RWPE2 (cell line): ENCODE measurements around the gene DNAH3.
A peak's percentile ranks its signal among the peaks of the same experiment; 100 is the strongest.
"Not testable (repeated sequence)": the region's sequence is repeated elsewhere in the genome, so short reads cannot be mapped to it uniquely, and the experiment has no call there.

ENCODE experiments used
- ATAC-seq: fragments of 200-7000 bp; cut with Tn5 transposase; 3 replicates; pipeline ENCODE4 v1.9.1; 2021; ENCODE audit warnings: low read depth
- DNase-seq: peaks from one replicate; pipeline ENCODE4 v3.0.0-alpha.2; 2020; ENCODE audit warnings: low spot score
- H3K27ac ChIP-seq: fragments of 450-650 bp; 2 replicates; pipeline ENCODE4 v1.5.1; 2017; ENCODE audit warnings: mild to moderate bottlenecking; ENCODE audit not compliant: poor library complexity, severe bottlenecking
- H3K27me3 ChIP-seq: fragments of 250-450 bp; sonication (Bioruptor Pico); 2 replicates; pipeline ENCODE4 v1.5.1; 2021; ENCODE audit warnings: mild to moderate bottlenecking, moderate library complexity; ENCODE audit not compliant: insufficient read depth, poor library complexity, severe bottlenecking
- H3K36me3 ChIP-seq: fragments of 250-450 bp; sonication (Bioruptor Pico); 2 replicates; pipeline ENCODE4 v1.5.1; 2020; ENCODE audit warnings: low read depth, mild to moderate bottlenecking, moderate library complexity
- H3K4me1 ChIP-seq: fragments of 250-450 bp; sonication (Bioruptor Pico); 2 replicates; pipeline ENCODE4 v1.5.1; 2021; ENCODE audit warnings: mild to moderate bottlenecking, moderate library complexity; ENCODE audit not compliant: insufficient read depth, poor library complexity, severe bottlenecking
- H3K4me3 ChIP-seq: fragments of 250-450 bp; sonication (Bioruptor Pico); 2 replicates; pipeline ENCODE4 v1.5.1; 2021; ENCODE audit warnings: mild to moderate bottlenecking, moderate library complexity; ENCODE audit not compliant: severe bottlenecking
- H3K9me3 ChIP-seq: fragments of 250-450 bp; sonication (Bioruptor Pico); 2 replicates; pipeline ENCODE4 v1.5.1; 2021; ENCODE audit warnings: mild to moderate bottlenecking, moderate library complexity; ENCODE audit not compliant: severe bottlenecking
- TF ChIP-seq, protein P1 (sequence below): fragments of 450-650 bp; IDR thresholded peaks from one replicate; pipeline ENCODE4 v1.5.1; 2017; ENCODE audit warnings: mild to moderate bottlenecking, moderate library complexity; ENCODE audit not compliant: poor library complexity, severe bottlenecking

Gene DNAH3

DNA sequence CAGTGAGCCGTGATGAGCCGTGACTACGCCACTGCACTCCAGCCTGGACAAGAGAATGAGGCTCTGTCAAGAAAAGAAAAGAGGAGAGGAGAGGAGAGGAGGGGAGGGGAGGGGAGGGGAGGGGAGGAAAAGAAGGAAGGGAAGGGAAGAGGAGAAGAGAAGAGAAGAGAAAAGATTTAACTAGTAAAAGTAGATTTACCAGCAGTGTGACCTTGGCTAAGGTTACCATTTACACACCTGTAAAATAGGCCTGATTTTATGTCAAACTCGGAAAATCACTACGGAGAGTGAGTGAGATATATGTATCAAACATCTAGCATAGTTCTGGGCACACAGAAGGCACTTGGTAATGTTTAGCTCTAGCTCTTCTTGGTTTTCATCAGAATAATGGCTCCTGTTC, 140.8 kb downstream of the DNAH3 start:
- ATAC-seq (no peak), DNase-seq (no peak)
- H3K36me3 ChIP-seq = no peaks in the 10 kb centered on the region
- TF ChIP-seq, protein P1, sequence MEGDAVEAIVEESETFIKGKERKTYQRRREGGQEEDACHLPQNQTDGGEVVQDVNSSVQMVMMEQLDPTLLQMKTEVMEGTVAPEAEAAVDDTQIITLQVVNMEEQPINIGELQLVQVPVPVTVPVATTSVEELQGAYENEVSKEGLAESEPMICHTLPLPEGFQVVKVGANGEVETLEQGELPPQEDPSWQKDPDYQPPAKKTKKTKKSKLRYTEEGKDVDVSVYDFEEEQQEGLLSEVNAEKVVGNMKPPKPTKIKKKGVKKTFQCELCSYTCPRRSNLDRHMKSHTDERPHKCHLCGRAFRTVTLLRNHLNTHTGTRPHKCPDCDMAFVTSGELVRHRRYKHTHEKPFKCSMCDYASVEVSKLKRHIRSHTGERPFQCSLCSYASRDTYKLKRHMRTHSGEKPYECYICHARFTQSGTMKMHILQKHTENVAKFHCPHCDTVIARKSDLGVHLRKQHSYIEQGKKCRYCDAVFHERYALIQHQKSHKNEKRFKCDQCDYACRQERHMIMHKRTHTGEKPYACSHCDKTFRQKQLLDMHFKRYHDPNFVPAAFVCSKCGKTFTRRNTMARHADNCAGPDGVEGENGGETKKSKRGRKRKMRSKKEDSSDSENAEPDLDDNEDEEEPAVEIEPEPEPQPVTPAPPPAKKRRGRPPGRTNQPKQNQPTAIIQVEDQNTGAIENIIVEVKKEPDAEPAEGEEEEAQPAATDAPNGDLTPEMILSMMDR = no peak
- peaks cover 2% of the 10 kb centered on the region for H3K9me3 ChIP-seq
- H3K4me3 ChIP-seq = no peak overlapping the region
- no peaks in the 10 kb centered on the region for H3K27me3 ChIP-seq
- no peaks in the 10 kb centered on the region for H3K4me1 ChIP-seq
- H3K27ac ChIP-seq = no peak overlapping the region

DNA sequence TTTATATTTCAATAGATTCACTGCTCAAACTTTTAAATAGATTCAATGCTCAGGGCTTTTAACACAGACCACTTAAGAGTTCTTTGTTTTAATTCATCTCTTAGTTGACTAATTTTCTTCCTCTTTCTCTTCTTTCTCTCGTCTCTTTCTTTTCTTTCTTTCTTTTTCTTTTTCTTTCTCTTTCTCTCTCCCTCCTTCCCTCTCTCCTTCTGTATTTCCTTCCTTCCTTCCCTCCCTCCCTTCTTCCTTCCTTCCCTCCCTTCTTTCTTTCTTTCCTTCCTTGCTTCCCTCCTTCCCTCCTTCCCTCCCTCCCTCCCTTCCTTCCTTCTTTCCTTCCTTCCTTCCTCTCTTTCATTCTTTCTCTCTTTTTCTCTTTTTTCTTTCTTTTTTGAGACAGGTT, 145.6 kb downstream of the DNAH3 start:
- no peak overlapping the region for H3K27ac ChIP-seq
- DNase-seq (no peak), ATAC-seq (no peak)
- TF ChIP-seq, protein P1 = no peak
- H3K9me3 ChIP-seq = no peaks in the 10 kb centered on the region
- no peaks in the 10 kb centered on the region for H3K4me1 ChIP-seq
- H3K36me3 ChIP-seq = no peaks in the 10 kb centered on the region
- H3K27me3 ChIP-seq = no peaks in the 10 kb centered on the region
- H3K4me3 ChIP-seq = no peak overlapping the region

DNA sequence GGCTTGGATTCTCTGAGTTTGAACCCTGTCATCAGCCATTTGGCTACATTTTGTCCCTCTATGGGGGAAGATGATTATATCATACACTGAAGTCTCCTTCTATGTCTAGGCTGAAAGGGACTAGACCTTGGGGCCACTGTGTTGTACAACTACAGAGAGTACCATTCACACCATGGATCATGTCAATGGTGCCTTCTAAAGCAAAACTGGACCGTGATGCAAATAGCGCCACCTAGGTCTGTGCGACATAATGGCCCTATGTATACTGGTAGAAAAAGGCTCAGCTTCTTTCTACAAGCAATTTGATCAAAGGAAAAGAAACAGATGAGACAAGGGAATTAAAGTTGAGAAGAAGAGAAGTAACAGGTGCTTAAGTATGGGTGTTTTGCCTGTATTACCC, 149.4 kb downstream of the DNAH3 start:
- H3K27me3 ChIP-seq = no peaks in the 10 kb centered on the region
- DNase-seq (no peak), ATAC-seq (no peak)
- no peaks in the 10 kb centered on the region for H3K9me3 ChIP-seq
- H3K4me3 ChIP-seq = no peak overlapping the region
- TF ChIP-seq, protein P1 = peak; percentile 32
- H3K4me1 ChIP-seq = no peaks in the 10 kb centered on the region
- no peak overlapping the region for H3K27ac ChIP-seq
- H3K36me3 ChIP-seq = no peaks in the 10 kb centered on the region

DNA sequence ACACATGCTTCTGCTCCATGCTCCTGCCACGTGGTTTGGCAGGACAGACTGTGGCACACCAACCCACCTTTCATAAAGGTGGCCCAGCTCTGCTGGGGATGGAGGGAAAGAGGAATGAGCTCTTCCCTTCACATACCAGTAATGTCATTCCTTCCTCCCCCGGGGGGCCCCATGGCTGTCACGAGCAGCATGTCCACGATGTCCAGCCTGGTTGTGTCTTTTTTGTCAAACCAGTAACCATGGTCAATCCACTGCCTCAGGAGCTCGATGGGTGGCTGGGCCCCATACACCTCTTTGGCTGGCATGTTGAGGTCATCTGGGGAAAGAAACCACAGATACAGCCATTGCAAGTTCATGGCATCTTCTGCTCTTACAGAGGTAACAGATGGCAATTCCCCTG, 153.5 kb downstream of the DNAH3 start:
- Histone ChIP-seq H3K9me3 (no peaks in the 10 kb centered on the region), H3K36me3 (no peaks in the 10 kb centered on the region), H3K4me3 (no peak overlapping the region), H3K4me1 (no peaks in the 10 kb centered on the region), H3K27ac (no peak overlapping the region), H3K27me3 (no peaks in the 10 kb centered on the region)
- no peak for DNase-seq
- no peak for ATAC-seq
- TF ChIP-seq, protein P1 = no peak

DNA sequence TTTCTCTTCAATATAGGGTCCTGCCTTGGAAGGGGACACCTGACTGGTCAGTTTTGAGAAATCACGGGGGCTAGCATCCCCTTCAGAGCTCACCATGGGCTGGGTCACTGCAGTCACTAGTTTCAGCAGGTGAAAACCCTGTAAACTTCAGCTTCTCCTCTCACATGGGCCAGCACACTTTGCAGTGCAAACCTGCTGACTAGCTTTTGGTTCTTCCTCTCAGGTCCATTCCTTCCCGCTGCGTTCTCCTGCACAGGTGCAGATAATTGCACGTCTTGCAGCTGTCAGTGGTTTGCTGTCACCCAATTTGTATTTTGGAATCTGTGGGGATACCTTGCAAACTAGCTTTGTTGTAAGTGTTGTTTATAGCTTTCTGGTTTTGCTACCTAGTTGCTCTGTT, 154.9 kb downstream of the DNAH3 start:
- Histone ChIP-seq H3K27me3 (no peaks in the 10 kb centered on the region), H3K4me3 (no peak overlapping the region), H3K36me3 (no peaks in the 10 kb centered on the region), H3K4me1 (no peaks in the 10 kb centered on the region), H3K9me3 (no peaks in the 10 kb centered on the region), H3K27ac (no peak overlapping the region)
- DNase-seq (no peak), ATAC-seq (no peak)
- TF ChIP-seq, protein P1 = no peak

DNA sequence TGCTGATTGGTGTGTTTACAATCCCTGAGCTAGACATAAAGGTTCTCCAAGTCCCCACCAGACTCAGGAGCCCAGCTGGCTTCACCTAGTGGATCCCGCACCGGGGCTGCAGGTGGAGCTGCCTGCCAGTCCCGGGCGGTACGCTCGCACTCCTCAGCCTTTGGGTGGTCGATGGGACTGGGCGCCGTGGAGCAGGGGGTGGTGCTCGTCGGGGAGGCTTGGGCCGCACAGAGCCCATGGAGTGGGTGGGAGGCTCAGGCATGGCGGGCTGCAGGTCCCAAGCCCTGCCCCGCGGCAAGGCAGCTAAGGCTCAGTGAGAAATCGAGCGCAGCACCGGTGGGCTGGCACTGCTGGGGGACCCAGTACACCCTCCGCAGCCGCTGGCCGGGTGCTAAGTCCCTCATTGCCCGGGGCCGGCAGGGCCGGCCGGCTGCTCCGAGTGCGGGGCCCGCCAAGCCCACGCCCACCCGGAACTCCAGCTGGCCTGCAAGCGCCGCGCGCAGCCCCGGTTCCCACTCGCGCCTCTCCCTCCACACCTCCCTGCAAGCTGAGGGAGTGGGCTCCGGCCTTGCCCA, 161.1 kb downstream of the DNAH3 start:
- H3K9me3 ChIP-seq, H3K27ac ChIP-seq, DNase-seq: not testable (repeated sequence)

More for the DNA sequence above, 161.1 kb downstream of the DNAH3 start:
- H3K36me3 ChIP-seq, H3K4me1 ChIP-seq, ATAC-seq, H3K27me3 ChIP-seq: not testable (repeated sequence)
- H3K4me3 ChIP-seq = peak overlapping the region; percentile 22
